A204.1 (cell line): ENCODE measurements around the gene KLHL29.

Source experiments
- FAIRE-seq: peaks from 2 replicates; lab custom pipeline; 2012; peaks lifted over from hg19 to GRCh38; lab: Jason Lieb, UNC

The KLHL29 gene

DNA sequence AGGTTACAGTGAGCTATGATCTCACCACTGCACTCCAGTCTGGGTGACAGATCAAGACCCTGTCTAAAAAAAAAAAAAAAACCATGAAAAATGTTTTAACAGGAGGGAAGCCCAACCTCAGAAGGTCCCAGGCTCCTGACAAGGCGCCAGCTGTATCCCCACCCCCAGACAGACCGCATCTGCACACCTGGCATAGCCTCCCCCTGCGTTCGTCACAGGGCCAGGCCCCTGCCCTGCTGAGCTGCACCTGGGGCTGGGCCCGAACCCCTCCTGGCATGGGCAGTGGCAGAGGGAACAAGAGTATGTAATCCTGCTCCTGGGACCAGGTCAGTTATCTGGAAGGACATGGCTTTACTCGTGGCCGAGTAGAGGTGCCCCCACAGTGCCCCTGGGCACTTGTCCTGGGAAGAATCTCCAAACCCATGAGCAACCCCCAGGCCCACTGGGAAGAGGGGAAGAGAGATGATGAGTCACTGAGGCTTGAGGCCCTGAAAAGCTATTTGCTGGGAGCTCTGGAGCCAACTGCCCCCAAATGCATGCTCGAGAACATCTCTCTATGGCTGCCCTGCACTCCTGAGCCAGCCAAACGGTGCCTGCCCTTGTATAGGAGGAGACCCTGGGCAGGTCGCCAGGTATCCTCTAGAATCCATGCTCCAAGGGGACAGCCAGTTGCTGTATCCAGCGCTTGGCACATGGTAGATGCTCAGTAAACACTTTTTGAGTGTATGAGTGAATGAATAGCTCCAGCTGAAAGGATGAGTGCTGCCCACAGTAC is 276.5 kb downstream of the KLHL29 start:
- FAIRE-seq: no peak

DNA sequence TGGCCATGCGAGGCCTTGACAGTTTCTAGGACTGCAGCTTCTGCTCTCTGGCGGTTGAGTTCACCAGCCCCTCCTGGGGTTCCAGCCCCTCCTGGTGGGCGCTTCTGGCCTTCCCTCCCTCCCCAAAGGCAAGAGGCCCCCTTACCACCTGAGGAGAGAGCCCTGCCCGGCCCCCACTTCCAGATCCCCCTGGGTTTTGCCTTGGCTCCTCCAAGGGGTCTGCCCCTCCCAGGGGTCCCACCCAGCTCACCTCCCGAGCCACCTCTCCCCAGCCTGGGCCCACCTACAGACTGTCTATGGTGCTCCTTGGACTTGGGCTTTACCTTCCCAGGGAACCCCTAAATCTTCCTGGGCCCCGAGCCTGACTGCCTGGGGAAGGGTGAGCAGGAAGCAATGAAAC is 277.5 kb downstream of the KLHL29 start:
- no peak for FAIRE-seq

DNA sequence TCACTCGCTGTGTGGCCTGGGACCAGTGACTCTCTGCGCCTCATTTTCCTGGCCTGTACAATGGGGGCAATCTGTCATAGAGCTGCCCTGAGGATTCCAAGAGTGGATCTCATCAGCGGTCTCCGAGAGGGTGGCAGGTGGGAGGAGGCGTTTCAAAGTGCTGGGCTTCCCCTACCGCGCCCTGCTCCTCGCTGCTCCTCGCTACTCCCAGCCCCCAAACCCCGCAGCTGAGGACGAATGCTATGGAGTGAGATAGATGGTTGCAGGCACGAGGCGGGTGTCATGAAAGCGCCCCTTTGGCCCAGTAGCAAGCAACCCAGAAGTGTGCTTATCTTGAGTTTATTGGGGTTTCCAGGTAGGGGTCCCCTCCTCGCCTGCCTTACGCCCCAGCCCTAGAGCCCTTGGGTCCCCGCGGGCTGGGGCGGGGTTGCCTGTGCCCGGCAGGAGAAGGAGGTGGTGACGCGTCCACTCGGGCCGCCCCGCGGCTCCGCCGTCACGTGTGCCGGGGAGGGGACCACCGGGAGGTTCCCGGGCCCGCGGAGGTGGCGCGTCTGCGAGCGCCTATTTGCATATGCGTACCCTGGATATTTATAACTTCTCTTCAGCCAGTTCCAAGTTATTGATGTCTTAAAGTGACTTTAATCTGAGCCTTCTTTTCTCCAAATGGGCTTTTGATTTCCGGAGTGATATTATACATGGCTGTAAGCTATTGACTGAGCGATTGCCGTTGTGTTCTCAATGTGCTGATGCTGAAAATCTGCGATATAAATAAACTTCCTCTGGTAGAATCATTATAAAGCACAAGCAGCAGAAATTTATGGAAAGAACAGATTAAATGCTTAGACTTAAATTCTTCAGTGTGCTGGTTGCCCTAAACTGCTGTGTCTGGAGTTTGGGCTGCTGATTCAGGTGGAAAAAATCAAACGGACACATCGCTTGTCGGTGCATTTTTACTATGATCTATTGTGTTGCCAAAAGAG is 278.3 kb downstream of the KLHL29 start:
- no peak for FAIRE-seq

DNA sequence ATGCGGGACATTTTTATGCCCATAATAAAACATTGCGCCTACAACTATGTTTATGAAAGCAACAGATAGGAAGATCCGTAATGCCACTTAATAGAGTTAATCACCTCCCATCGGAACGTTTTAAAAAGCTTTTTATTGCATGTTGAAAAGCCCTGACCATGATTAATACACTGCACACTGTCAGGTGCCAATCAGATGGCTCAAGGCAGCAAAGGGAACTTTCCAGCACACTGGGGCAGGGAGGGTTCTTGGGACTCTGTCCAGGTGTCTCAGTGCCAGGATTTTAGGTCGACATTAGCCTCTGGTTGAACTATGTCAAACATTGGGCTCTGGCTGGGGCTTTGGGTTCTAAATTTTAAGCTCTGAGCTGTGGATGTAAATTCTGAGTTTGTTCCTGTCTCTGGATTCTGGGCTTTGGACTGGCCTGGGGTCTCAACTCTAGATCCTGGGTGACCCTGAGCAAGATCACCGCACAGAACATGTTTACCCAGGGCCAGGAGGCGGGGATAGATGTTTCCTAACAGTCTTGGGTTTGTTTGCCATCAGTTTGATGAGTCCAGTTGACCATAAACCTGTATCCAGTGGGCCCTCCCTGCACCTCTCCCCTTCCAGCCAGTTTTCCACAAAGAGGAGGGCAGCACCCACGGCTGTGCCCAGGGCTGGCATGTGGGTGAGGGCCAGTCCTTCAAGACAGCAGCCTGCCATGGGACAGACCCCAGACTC is 279.2 kb downstream of the KLHL29 start:
- FAIRE-seq: no peak

DNA sequence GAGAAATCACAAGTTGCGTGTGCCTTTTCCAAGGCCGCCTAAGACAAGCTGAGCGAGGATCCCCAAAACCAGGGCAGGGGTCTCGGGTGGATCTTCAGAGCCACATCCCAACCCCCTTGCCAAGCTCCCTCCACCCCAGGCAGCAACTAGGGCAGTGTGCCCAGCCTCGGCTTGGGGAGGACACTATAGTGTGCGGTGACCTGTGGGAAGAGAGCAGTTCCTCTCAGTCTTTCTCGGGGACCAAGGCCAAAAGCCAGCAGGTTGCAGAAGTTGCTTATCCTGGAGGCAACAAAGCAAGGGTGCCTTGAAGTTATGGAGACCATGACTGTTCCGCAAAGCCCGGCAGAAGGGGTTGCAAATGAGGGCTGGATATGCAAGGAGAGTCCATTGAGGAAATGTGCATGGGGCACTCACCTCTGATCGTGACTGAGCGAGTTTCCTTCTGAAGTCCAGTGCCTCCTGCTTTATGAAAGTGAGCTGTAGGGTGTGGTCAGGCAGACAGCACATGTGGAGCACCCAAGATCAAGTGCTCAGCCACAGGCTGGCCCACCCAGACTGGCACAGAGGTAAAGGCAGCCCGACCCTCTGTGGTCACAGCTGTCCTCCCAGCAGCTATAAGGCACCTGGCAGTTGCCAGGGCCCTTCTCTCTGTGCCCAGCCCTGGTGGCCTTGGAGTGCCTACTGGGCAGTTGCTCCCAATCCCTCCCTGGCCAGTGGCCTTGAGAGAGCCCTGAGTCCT is 281.4 kb downstream of the KLHL29 start:
- no peak for FAIRE-seq

DNA sequence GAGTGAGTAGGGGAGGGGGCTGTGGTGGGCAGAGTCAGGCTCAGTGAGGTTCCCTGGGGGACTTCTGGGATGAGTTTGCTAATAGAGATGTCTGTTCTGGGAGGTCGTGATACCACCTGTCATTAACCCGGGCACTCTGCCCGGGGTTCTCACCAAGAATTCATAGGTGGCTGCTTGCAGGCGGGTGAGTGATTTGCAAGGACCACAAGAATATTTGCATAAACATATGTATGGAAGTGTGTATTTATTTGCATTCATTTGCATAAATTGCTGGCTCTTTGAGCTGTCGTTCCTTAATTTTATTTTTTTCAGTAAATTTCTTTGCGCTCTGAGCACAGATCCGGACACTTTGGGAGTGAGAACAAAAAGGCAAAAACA is 282.0 kb downstream of the KLHL29 start:
- no peak for FAIRE-seq

DNA sequence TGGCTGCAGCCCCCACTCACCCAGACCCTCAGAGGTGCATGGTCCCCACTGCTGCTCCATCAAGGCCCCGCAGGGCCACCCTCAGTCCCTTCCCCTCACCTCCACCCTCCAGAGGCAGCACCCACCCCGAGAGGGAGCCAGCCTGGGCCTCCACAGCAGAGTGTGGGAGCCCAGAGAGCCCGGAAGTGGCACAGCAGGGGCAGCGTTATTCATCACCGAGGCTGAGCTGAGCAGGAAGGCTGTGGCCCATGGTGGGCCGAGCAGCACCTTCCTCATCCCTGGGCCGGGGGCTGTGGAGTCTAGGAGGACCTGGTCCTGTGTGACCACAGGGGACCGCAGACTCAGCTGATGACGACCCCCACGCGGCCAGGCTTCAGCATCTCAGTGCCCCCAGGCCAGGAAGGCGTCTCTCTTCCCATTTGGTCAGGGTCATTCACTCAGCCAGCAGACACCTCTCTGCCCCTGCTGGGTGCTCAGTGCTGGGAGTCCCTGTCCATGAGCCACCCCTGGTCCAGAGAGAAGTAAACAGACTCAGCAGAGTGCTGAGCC is 283.9 kb downstream of the KLHL29 start:
- FAIRE-seq: no peak

DNA sequence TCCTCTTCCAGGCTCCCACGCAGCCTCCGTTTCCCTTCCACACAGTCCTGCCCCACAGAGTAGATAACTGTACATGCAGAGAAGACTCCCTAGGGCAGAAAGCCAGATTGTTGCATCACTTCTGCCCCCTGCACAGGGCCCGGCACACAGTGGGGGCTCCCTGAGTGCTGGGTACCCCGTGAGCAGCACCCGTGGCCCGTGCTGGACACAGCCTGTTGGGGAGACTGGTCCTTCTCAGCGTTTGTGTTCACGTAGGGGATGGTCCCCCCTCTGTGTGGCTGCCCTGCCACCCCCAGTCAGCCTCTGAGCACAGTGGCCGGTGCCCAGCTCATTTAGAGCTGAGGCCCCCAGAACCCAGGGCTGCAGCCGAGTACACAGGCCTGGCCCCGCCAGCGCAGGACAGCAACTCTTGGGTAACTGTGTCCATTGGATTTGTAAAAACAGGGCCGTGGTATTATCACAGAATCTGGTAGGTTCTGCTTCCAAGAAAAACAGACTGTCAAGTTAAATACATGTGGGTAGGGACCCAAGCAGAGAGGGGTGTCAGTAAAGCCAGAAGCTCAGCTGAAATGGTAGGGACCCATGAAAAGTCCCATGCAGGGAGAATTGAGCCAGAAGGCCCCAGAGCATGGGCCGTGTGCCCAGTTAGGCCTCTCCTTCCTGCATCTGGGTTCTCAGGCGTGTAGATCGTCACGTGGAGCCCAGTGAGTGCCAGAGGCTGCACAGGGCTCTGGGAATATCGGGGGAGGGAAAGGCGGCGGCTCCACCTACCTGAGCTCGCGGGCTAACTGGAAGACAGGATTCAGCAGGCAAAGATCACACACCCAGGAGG is 284.6 kb downstream of the KLHL29 start:
- FAIRE-seq: no peak

DNA sequence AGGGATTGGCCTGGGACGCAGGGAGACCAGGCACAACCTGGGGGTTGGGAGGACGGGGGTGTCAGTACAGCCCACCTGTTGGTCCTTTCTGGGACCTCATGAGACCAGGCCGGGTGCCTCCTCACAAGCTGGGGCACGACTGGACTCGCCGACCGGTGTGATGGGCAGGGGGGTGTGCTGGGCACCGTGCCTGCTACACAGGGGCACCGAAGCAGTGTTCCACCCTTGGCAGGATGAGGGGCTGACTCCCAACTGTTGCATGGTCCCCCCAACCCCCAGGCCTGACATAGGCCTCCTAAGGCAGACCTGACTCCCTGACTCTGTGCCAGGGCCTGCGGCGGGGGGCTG is 285.2 kb downstream of the KLHL29 start:
- no peak for FAIRE-seq

DNA sequence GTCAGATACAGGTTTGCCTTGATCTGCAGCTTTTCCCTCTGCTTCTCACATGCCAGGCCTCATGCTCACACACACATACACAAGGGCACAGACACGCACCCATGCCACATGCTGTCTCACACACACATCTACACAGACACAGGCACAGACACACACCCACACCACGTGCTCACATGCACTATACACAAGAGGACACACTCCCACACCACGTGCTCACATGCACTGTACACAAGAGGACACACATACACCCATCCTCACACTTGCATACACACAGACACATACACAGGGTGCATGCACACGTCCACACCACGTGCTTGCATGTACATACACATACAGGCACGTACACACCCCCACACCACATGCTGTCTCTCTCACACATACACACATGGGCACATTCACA is 288.1 kb downstream of the KLHL29 start:
- no peak for FAIRE-seq

DNA sequence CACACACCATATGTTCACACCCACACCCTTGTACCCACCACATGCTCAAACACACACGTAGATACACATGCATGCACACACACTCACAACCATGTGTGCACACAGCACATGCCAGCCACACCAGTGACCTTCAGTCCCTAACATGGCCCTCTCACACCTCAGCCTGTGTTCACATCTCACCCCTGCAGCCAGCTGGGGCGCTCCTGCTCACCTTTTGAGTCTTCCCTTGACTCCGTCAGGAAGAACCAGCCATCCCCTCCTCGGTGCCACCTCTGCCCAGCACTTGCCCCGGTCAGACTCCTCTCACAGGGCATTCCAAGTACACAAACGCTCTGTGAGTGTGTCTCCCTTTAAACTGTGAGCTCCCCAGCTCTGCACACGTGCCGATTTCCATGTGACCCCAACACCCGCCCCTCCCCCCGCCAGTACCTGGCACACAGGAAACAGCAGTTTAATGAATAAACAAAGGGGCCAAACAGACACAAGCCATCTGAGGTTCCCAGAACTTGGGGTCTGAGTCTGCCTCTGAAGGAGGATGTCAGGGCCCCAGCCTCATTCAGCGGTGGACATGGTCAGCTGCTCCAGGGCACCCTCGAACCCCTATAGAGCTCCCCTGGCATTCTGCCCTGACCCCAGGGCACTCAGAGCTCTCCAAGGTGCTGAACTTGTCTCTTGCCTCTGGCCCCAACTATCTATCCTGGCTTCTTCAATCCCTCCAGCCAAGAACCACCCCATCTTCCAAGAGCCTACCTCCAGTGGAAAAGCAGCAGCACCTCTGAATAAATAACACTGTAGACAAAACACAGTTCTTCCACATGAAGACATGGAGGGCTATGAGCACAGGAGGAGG is 289.1 kb downstream of the KLHL29 start:
- no peak for FAIRE-seq

DNA sequence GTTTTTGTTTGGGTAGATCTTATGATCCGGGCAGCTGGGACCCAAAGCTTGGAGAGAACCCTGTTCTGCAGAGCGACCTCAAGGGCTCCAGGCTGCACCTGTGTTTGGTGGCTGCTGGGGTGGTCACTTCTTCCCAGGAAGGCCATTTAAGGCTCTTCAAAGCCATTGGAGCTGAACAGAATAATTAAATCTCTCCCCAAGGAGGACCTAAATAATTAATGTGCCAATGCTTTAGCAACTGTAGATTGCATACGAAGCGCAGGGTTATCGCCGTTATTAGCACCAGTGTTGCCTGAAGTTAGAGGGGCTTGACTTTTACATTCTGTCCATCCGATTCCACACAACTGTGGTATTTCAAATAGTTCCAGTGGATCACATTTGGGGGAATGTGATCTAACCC is 290.5 kb downstream of the KLHL29 start:
- FAIRE-seq: no peak

DNA sequence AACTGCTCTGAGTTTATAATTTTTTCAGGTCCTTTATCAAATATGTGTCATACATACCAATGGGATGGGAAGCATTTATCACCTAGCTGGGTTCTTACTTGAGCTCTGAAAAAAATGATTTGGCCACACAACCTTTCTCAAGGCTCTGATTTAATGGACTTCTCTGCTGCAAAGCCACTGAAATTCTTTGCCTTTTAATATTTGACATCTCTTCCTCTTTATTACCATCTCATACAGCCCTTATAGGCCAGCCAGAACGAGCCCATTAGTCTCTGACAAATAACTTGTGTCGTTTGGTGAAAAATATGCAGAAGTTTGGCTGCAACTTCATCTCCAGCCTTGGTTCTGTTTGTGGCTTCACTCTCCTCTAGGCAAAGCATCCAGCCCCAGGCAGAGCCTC is 292.9 kb downstream of the KLHL29 start:
- FAIRE-seq: no peak

DNA sequence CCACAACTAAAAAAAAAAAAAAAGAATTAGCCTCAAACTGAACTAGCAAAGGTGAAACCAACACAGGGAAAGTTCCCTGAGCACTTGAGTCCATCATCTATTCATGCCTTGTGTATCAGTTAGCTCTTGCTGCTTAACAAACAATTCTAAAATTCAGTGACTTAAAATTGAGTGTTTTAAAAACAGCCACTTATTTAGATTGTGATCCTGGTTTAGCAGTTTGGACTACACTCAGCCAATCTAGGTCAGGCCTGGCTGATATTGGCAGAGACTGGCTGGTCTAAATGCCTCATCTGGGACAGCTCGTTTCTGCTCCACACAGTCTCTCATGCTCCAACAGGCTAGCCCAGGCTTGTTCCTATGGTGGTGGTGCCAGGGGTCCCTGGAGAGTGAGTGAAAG is 294.1 kb downstream of the KLHL29 start:
- FAIRE-seq: no peak

DNA sequence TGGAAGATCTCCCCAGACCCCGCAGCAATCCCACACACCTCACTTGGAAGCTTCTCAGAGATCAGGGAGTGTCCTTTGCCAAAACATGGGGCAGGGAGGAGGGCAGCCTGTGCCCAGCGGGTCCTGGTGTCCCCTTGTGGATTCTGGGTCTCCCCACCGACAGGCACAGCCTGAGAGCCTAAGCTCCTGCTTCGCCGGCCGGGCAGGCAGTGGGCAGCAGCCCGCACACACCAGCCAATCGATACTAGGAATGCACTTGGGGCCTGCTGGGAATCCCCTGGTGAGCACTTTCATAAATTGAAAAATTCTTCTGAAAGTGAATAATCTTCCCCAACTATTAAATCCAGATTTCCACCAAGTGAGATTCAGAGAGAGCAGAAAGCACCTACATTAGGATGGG is 296.0 kb downstream of the KLHL29 start:
- FAIRE-seq: no peak

DNA sequence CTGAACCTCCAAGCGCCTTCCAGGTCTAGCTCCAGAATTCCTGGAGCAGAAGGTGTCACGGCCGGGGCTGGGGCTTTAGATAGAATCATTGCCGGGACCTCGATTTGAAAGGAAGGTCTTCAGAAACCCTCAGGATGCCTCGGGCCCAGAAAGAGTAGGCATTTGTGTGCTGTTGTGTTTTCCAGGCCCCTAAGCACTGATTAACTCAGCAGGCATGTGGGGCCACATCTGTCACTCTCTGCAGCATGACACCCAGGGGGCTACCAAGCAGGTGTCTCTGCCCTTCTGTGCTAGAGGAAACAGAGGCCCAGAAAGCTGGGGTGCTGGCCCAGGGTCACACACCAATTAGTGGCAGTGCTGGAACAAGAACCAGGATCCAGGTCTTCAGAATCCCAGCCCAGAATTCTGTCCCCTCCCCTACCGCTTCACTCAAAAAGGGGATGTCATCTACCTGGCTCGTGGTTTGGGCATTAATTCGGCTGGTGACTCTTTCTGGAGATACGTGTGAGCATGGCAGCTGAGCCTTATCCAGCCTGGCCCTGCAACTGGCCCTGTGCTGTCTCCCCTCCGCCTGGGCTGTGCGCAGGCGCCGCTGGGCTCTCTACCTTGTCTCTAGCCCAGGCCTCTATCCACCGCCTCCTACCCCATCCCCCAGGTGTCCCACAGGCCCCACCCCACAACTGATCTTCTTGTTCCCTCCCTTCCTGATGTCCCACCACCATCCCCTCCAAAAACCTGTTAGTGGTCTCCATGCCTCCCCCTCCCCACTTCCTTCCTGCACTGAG is 296.6 kb downstream of the KLHL29 start:
- no peak for FAIRE-seq

DNA sequence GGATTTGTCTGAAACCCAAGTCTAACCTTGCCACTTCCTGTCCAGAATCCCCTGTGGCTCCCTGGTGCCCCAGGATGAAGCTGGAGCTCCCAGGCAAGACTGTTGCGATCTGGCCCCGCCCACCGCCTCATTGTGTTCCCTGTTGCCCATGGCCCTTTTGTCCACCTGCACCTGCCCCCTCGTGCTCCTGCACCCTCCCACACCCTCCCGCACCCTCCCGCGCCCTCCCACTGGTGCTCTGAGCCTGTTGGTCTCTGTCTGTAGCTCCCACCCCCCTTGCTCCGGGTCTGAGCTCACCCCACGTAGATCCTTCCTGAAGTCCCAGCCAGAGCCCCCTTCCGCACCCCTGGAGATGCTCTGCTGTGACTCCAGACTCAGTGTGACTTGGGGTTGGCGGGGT is 297.5 kb downstream of the KLHL29 start:
- no peak for FAIRE-seq

DNA sequence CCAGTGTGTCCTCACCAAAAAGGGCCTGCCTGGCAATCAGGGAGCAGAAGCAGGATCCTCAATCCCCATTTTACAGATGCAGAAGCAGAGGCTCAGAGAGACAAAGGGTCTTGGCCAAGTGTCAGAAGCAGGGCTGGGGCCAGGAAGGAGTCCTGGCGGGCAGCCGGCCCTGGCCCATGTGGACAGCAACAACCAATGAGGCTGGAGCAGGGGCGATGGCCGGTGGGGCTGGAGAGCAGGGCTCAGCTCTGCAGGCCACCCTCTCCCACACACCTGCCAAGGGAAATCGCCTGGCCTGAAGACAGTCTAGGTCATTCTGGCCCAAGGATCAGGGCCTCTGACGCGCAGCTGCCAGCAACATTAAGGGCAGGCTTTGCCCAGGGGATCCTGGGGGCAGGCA is 298.0 kb downstream of the KLHL29 start:
- FAIRE-seq: no peak
